Hypothalamus (tissue), 51 donors: Measurements from ENCODE around the gene F12.
A peak's percentile ranks its signal among the peaks of the same experiment; 100 is the strongest.
"Not testable (repeated sequence)": the region's sequence is repeated elsewhere in the genome, so short reads cannot be mapped to it uniquely, and the experiment has no call there.

Experiments used
- DNase-seq, 51 donors: peaks; one replicate each; lab custom pipeline; 2025; lab: John Stamatoyannopoulos, UW

F12 gene

DNA sequence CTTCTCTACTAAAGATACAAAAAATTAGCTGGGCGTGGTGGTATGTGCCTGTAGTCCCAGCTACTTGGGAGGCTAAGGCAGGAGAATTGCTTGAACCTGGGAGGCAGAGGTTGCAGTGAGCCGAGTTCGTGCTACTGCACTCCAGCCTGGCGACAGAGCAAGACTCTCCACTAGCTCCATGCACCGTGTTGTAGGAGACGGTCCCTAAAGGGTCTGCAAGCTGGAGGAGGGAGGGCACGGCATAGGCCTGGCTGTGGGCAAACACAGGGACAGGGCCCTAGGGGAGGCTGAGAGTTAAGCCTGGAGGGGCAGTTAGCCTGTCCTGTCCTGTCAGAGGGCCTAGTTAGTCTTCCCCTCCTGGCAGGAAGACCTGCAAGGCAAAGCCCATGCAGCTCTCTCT is 48.6 kb downstream of the F12 start:
- not testable (repeated sequence) for DNase-seq

DNA sequence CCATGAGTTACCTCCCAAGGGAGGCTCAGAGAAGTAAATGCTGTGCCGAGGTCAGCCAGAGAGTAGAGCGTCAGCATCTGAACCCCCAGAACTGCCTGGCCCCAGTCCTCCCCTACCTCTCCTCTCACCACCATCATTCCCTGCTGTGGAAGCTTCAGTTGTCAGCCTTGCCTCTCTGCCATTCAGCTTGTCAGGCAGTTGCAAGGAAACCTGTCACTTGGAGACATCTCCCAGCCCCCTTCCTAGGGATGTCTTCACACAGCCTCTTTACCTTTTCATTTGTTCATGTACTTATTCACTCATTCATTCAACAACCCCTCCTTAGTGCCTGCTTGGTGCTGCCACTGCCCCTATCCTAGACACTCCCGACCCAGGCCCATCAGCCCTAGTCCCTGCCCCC is 49.5 kb downstream of the F12 start:
- DNase-seq: no peak

DNA sequence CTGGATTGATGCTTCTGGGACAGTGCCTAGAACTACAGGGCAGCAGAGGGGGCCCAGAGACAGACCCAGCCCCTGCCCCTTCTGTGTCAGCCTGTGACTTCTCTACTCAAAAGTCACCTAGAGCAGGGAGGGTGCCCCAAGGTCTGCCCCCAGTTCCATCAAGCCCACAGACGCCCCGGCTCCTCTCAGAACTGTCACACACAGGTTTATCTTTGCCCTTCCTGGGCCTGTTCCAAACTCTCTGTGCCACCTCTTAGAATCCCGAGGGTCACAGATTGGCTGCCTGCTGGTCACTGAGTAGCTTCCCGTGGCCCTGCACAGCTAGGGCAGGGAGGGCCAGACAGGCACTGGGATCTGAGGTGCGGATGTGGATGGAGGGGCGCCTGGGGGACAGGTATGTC is 49.9 kb downstream of the F12 start:
- no peak for DNase-seq

DNA sequence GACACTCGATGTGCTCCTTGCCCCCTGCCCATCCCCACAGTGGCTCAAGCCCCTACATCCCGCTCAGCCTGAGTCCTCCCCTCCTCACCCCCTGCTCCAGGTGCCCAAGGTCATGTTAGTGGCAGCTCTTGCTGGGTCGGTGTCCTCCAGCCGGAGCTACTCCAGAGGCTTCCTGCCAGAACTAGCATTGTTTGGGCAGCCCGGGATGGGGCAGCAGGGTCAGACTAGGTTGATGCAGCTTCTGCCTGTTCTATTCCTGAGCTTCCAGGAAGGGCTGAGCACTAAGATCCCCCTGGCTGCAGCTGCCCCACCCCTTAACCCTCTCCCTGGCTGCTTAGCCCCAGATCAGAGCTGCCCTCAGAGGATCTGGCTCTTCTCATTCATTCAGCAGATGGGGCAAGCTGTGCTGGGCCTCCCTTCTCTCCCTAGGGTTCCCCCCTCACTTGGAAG is 51.0 kb downstream of the F12 start:
- DNase-seq: no peak

DNA sequence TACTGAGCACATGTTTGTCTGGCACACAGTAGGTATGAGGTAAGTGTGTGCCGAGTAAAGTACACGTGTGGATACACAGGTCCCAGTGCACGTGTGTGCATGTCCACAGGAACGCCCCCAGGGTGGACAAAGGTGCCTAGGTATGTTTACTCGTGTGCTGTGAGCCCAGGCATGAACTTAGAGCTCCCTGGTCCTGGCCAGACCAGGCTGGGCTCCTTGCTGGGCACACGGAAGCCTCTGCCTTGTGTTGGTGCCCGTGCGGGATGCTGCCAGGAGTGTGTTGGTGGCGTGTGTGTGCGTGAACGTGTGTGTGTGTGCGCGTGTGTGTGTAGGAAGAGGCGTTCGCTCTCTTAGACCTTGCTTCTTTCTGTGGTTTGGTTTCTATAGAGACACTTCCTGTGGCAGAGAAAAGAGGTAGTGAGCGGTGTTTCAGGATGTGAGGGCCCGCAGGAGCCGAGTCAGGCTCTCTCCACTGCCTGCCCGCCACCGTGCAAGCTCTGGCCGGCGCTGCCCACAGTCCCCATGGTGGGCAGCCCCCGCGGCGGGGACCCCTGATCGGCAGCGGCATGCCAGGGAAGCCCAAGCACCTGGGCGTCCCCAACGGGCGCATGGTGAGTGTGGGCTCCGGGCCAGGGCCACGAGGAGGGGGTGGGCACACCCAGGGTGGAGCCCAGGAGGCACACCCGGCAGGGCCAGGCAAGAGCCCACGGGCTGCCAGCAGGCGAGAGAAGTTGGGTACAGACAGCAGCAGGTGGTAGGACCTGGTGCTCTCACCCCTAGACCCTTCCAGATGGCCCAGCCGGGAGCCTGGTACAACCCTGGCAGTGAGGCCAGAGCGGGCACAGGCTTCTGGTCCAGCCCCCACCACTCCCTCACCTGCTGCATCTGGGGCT is 51.7 kb downstream of the F12 start, which contains the start of gene RGS14:
TSS of gene RGS14 (plus strand) at position 466 of the 893 bp plus-strand sequence. CDS start at position 567, 101 bp downstream.
- peak in 10 of 51 donors; percentile 11 to 33 (median 18) for DNase-seq

DNA sequence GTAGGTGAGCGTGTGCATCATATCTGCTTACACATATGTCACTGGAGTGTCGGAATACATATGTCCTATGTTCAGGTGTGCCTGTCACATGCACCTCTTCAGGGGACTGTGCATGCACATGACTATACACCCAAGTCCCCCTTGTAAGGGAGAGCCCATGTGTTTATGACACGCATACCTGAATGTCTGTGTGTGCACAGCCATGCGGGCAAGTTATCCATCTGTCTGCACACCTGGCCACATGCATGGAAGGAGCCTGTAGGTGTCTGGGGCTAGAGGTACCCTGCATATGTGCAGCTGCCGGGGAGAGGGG is 52.3 kb downstream of the F12 start:
- no peak for DNase-seq

DNA sequence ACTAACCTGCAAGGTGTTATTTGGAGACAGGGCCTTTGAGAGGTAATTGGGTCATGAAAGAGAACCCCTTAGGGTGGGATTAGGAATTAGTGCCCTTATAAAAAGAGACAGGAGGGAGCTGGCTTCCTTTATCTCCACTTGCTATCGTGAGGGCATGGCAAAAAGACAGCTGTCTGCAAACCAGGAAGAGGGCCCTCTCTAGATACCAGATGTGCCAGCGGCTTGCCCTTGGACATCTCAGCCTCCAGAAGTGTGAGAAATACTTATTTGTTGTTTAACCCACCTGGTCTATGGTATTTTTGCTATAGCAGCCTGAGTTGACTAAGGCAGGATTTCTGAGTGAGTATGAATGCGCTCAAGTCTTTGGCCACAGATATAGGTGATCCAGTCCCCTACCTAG is 52.6 kb downstream of the F12 start:
- DNase-seq: no peak

DNA sequence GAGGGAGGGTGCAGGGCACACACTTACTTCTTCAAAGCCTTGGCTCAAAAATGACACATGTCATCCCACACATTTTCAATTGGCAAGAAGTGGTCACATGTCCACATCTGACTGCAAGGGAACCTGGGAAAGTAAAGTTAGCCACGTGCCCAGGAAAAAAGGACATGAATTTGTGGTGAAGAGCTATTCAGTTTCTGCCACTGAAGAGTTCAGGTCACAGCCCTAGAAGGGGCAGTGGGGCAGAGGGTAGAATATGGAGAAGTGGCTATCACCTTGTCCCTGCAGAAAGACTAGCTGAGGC is 53.5 kb downstream of the F12 start:
- no peak for DNase-seq

DNA sequence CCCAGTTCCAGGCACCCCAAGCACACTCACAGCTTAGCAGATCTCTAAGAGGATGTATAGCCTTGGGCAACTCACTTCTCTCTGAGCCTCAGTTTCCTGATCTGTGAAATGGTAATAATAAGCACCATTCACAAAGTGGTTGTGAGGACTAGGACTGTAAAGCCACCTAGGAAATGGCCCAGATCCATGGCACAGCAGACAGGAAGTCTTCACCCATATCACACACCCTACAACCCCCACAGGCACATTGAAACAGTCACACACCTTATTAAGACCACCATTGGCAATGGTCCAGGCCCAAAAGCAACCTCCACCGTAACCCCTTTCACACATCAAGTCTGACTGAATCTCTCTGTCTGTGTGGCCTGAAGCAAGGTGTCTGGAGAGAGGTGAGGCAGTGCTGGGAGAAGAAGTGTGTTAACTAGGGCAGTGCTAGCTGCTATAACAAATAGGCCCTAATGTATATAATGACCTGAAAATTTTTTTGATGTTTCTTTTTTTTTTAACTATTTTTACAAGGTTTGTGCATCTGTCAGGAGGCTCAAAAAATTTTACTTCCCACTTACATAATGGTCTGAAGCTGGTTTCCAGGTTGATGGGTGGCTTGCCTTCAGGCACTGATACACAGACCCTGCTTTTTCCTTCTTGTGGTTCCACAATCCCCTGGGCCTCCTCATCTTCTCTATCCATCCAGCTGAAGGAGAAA is 54.0 kb downstream of the F12 start:
- DNase-seq: no peak

DNA sequence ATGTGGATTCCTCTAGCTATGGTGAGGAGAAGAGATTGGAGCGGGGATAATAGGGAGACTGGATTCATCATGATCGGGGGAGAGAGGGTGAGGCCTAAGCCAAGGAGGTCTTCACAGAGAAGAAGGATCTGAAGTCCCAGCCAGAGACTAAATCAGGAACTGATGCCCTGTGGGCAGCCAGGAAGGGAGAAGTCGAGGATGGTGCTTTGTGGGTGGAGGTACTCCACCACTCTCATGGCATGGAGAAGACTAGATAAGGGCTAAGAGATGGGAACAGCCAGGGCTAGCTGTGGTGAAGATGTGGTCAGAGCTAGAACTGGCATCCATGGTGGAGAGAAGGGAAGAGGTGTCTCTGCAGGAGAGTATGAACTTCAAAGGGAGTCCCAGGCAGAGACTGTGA is 54.7 kb downstream of the F12 start:
- DNase-seq: no peak

DNA sequence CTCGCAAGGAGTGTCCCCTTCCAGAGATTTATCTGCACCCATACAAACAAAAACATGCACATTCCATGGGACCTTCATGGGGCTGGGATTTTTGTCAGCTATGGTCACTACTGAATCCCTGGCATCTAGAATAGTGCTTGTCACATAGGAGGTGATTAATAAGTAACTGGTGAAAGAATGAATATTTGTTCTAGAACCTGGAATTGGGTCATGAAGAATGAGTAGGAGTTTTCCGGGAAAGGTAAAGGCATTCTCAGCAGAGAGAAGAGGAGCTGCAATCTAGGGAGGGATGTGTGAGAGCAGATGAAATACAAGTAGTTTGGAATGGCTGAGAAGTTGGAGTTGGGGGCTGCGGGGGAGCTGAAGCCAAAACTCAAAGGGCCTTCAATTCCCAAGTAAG is 55.1 kb downstream of the F12 start:
- DNase-seq: no peak

DNA sequence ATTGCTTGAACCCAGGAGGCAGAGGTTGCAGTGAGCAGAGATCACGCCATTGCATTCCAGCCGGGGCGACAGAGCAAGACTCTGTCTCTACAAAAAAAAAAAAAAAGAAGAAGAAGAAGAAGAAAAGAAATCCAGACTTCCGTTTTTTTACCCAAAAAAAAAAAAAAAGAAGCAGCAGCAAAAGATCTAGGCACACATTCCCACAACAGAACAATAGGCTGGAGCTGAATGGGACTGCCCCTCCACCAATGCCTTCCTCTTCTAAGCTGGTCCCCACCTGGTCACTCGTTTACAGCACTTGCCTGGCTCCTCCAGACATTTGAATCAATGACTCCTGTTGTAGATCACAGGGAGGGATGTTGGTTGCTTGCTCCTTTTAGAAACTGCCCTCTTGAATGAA is 56.3 kb downstream of the F12 start:
- DNase-seq: no peak
